Colon (tissue), 2 donors: ENCODE results near the gene SERPINA3.
"Not testable (repeated sequence)": the region's sequence is repeated elsewhere in the genome, so short reads cannot be mapped to it uniquely, and the experiment has no call there.

Source experiments
- FAIRE-seq: peaks from 2 replicates; lab custom pipeline; 2012; peaks lifted over from hg19 to GRCh38; lab: Jason Lieb, UNC
- donor health status: control.
- donor health status: control.

Gene SERPINA3

DNA sequence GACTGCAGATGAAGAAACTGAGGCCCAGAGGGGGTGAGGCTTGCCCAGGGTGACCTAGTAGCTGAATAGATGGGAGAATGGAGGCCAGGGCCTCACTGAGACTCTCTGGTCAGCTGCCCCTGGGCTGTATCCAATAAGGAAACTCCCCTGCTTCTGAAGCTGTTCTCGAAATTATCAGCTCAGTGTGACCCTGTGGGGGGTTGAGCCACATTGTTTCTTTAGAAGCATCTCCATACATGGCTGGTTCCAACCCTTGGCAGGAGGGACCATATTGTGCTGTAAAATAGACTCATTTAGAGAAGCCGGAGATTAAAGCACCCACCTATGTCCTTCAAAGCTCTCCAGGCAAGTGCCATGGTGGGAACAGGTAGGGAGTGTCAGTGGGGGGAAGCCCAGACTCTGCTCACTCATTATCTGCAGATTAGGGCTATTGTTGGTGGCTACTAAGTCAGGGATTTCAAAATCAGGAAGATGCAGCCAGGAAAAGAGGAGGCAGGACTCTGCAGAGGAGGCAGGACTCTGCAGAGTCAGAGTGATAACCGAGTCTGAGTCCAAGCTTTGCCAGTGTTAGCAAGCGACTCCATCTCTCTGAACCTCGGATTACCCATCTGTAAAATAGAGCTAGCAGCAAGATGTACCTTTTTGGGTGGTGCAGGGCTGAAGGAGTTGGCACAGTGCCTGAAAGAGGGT lies 27.5 kb upstream of the SERPINA3 start:
- no peak for FAIRE-seq

DNA sequence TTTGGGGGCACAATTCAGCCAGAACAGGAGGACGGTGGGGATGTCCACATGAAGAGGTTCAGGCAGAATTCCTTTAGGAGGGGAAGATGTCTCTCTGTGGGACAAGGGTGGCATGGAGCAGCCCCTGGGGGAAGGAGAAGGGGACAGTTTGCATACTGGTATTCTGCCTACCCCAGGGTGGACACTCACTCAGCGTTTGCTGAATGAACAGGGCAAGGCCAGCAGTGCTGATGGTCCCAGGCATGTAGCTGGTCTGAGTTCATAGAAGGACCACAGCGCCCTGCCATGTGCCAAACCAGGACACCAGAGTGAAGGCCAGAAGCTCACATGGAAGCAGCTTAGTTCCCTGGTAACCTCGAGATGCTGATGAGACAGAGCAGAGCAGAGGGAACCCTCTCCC lies 25.6 kb upstream of the SERPINA3 start:
- no peak for FAIRE-seq

DNA sequence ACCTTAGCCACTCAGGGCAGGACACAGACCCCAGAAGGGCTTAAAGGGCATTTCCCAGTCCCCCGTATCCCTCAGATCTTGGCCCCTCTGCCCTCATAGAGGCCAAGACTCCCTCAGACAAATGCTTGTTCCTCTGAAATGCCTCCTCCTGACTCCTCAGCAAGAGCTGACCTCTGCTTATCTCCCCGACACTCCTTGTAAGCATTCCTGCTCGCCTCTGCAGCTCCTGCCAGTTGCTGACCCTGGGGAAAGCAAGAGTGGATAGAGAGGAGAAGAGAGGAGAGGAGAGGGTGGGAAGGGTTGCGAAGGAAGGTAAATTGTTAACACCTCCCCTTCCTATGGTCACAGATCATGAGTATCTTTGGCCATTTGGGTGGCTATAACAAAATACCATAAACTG lies 23.9 kb upstream of the SERPINA3 start:
- FAIRE-seq, result no peak

DNA sequence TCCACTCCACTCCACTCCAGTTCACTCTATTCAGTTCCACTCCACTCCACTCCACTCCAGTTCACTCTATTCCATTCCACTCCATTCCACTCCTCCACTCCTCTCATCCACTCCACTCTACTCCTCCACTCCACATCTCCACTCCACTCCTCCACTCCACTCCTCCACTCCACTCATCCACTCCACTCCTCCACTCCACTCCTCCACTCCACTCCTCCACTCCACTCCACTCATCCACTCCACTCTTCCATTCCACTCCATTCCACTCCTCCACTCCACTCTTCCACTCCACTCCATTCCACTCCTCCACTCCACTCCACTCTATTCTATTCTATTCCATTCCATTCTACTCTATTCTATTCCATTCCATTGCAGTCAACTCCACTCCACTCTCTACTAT lies 21.1 kb upstream of the SERPINA3 start:
- FAIRE-seq, result no peak

DNA sequence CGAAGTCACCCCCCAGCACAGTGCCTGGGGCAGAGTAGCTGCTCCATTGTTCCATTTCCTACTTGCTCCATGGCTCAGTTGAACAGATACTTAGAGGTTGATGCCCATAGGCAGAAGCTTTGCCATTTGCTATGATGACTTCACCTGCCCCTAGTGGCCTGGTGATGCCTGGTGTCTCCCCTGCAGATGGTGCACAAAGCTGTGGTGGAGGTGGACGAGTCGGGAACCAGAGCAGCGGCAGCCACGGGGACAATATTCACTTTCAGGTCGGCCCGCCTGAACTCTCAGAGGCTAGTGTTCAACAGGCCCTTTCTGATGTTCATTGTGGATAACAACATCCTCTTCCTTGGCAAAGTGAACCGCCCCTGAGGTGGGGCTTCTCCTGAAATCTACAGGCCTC lies 20.3 kb upstream of the SERPINA3 start:
- no peak for FAIRE-seq

DNA sequence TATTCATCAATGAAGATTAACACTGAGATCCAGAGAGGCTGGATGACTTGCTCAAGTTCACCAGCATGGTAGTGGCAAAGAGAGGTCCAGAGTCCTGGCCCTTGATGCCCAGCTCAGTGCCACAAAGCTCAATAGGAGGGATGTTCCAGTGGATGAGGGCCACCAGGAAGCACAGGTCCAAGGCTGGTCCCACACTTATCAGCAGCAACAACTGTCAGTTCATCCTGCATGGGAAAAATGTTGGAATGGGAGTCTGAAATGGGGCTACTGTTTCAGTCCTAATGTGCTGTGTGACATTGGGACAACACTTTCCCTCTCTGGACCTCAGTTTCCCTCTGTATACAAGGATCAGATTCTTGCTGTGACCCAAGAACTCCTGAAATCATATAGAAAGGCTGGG lies 19.7 kb upstream of the SERPINA3 start:
- FAIRE-seq, result no peak

DNA sequence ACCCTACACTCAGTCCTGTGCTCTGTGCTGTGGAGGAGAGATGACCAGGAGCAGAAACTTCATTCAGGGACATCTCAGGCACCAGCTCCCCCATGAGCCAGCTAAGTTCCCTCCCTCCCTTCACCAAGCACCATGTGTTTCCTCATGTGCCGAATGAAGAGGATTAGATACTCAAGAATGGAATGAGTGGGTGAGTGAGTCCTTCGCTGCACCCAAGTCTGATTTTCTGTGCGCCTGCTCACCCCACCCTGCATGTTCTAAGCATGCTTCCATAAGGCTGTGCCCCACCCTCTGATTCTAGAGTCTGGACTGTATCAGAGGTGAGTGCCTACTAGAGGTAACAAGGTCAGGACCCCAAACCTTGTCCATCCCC lies 18.8 kb upstream of the SERPINA3 start:
- FAIRE-seq, result no peak

DNA sequence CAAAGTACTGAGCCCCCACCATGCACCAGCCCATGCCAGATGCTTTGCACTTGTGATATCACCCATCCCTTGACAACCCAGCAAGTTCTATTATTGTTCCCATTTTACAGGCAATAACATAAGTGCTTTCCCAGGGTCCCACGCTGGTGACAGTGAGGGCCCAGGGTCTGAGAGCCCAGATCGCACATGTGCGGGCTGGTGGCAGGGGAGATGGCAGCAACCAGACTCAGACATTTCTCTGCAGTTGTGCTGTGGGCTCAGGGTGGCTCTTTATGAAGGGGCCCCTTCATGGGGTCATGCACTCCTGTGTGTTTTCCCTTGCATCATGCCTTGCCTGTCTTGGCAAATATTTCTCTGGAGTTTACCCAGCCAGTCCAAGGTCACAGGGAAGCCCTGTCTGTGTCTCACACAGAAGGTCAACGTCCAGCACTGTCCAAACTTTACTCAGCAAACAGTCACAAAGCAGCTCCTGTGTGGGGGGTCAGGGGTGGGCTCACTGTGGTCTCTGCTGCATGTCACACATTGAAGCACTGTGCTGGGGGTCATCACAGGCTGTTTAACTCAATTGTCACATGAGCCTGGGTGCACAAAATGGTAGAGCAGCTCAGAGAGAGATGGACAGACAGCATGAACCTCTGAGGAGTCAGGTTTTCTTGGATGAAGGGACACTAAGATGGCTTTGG lies 18.3 kb upstream of the SERPINA3 start:
- FAIRE-seq, result no peak

DNA sequence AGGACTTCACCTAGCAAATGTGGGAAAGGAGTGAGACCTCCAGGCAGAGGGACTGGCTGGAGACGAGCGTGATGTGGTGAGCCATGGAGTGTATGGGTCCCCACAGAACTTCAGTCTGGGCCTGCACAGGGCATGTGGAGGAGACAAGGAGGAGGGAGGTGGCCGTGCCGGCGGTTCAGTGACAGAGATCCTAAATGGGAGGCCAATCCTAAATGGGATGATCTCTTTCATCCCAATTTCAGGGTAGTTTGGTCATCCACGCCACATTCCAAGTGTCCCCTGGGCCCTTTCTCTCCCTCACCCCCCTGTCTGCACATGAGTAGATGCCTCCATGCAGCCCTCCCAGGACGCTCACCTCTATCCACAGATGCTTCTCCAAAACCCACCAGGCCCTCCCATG lies 17.8 kb upstream of the SERPINA3 start:
- FAIRE-seq, result no peak

DNA sequence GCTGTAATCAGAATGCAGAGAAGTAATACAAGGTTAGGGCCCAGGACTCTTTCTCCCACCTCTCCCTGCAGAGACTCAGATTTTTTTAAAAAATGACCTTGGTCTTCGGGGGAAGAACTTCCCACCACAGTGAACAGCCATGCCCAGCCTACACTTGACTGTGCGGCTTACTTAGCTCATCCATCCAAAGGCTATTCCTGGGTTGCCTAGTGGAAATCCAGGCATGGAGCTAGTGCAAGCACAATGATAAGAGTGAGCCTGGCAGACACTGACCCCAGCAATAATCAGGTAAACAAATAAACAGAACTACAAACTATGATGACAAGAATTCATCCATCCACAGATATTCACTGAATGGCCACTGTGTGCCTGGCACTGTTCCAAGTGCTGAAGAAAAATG lies 16.3 kb upstream of the SERPINA3 start:
- no peak for FAIRE-seq

DNA sequence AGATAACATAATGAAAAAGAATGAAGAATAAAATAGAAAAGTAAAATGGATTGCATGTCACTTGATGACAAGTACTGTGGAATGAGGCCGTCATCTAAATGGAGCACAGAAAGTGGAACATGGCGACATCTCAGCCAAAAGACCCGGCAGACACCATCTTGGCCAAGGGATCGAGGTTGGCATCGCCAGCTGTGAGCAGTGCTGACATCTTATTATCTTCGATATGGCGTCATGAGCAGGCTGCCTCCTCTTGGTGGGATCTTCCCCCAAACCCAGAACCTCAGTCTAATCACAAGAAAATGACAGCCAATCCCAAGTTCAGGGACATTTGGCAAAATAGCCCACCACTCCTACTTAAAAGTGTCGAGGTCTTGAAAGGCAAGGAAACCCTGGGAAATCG lies 15.8 kb upstream of the SERPINA3 start:
- FAIRE-seq, result no peak

DNA sequence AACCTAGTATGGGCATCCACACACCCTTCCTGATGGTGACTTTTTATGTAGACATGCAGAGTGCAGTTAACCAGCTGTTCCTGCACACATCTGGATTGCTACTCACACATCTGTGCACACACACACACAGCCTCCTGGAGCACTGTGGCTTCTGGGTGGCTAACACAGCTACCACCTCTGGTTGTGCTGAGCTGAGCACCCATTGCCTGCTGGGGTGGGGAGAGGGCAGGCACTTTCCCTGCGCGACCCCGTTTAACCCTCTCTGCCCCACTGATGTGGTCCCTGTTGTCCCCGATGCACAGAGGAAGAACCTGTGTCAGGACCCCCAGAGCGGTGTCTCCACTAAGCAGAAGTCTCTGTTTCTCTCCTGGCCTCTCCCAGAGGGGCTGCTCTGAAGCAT lies 14.4 kb upstream of the SERPINA3 start:
- no peak for FAIRE-seq

DNA sequence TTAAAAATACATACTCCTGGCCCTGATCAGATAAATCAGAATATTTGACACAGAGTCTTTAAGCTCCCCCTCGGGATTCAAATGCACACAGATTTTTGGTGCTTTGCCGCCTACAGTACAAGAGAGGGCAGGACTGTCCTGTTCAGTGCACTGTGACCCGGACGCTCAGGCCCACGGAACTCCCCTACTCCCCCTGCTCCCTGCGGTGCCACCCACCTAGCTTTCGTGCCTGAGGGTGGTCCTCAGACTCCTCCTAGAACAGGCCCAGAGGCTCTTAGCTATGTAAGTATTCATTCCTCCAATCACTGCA lies 13.7 kb upstream of the SERPINA3 start:
- FAIRE-seq, result no peak

DNA sequence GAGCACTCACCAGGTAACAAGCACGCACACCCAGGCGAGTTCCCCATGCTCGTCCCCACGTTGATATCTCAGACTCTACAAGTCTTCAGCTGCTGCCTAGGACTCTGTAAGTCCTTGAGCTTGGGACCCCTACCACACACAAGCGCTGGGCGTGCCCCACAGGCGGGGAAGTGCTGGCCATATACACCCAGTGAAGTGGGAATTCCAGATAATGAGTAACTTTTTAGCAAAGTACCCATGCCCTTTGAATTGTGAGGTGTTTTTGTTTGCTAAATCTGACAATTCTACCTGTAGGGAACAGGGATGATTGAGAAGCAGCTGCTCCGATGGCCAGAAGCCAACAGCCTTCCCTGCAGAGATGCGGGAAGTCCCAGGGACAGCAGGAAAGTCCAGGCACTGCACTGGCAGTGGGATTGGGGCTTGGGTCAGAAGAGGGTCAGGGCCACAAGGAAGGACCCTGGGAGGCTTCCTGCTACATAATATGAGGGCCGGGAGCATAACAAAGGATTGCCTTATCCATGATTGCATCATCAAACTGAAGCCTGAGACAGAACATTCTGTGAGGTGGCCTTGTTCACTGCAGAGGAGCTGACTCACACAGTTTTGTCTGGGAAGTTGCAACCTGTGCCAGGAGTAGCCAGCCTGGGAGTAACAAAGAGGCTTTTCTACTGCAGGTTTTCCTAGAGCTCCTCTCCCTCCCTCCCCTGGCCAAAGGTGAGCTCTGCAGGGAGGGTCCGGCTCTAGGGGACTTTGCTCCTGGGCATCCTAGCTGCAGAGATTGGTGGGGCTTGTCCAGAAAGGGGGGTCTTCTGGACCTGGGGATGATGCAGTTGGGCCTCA lies 13.2 kb upstream of the SERPINA3 start:
- FAIRE-seq, result no peak

DNA sequence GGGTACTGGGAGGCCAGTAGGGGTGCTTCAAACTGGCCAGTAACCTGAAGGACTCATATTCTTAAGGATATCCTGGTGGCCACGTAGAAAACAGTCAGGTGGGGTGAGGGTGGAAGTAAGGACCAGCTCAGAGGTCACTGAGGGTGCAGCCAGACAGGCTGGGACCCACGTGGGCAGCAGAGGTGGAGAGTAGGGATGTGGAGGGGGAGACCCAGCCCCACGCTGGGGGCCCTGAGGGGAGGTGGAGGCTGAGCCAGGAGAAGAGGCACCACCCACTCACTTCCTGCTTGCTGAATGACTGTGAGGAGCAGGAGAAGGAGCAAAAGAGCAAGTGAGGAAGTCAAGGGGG lies 12.6 kb upstream of the SERPINA3 start:
- FAIRE-seq, result no peak

DNA sequence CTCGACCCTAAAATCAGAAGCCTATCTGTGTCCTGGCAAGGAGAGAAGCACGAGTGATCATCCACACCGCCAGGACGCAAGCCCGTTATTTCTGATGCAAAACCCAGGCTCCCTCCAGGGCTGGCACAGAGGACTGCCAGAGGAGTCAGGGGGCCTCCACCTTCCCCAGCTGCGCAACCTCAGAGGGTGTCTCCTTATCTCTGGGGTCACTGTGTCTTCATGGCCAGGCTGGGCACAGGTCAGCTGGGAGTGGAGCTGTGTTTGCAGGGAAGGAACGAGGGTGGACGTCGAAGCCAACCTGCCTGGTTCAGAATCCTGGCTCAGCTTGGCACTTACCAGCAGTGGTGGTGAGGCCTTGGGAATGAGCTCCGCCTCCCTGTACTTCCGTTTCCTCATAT lies 12.0 kb upstream of the SERPINA3 start:
- no peak for FAIRE-seq

DNA sequence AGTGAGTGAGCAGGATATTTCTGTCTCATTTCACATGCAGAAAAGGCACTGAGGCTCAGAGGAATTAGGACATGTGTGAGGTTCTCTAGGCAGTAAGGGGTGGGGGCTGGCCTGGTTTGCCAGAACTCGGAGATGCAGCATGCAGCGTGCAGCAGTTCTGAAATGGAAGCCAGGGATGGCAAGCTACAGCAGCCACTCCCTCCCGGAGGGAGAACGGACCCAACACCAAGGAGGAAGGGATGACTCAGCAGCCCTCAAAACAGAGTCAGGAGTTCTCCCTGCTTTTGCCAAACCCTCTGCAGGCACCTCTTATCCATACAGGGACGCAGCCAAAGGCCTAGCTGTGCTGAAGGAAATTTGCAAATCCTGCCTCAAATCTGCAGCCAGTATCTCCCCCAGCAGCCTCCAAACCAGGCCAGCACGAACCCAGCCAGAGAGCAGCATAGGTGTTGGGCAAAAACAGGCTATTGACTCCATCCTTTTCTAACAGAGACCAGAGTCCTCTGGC lies 10.3 kb upstream of the SERPINA3 start:
- FAIRE-seq, result no peak

DNA sequence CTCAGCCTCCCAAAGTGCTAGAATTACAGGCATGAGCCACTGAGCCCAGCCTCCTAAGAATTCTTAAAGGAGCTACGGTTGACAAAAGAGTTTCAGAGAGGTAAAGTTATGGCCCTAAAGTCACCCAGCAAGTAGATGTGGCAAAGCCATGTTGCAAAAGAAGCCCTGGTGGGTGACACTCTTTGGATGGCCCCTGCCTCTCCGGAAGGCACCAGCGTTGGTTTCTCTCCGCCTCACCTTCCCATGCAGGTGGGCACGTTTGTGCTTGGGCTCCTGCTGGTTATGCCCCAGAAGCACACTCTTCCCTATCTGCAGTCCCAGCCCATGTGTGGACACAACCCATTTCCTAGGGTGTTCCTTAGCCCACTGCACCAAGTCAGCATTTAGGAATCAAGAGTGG lies 9.5 kb upstream of the SERPINA3 start:
- no peak for FAIRE-seq

DNA sequence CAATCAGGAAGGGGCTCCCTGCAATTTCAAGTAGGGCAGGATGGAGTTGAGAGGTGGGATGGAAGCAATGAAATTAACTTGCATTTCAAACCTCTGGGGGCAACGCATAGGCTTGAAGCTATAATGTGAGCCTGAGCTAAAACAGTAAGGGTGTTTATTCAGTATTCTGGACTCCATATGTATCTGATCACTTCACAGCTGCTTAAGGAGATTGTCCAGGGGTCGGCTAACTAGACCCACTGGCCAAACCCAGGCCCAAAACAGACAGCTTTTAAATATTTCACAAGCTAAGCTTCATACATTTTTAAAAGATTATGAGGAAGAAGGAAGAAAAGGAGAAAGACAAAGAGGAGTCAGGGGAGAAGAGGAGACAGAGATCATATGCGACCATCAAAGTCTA lies 6.8 kb upstream of the SERPINA3 start:
- no peak for FAIRE-seq

DNA sequence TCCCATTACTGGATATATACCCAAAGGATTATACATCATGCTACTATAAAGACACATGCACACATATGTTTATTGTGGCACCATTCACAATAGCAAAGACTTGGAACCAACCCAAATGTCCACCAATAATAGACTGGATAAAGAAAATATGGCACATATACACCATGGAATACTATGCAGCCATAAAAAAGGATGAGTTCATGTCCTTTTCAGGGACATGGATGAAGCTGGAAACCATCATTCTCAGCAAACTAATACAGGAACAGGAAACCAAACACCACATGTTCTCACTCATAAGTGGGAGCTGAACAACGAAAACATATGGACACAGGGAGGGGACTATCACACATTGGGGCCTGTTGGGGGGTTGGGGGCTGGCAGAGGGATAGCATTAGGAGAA lies 3.2 kb upstream of the SERPINA3 start:
- FAIRE-seq, result not testable (repeated sequence)

DNA sequence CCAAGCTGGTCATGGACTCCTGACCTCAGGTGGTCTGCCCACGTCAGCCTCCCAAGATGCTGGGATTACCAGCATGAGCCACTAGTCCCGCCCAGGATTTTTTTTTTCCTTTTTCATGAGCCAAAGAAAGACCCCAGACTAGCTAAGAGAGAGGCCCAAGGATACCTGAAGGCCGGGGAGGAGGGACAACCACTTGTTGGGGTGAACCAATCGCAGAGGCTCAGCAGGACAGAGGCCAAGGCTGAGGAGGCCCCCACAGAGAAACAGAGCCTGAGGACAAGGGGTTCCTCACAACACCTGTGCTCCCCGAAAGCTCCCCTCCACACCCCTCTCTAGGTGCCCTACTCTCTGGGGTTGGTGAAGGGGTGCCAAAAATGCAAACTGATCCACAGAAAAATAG lies 1.0 kb upstream of the SERPINA3 start:
- no peak for FAIRE-seq

DNA sequence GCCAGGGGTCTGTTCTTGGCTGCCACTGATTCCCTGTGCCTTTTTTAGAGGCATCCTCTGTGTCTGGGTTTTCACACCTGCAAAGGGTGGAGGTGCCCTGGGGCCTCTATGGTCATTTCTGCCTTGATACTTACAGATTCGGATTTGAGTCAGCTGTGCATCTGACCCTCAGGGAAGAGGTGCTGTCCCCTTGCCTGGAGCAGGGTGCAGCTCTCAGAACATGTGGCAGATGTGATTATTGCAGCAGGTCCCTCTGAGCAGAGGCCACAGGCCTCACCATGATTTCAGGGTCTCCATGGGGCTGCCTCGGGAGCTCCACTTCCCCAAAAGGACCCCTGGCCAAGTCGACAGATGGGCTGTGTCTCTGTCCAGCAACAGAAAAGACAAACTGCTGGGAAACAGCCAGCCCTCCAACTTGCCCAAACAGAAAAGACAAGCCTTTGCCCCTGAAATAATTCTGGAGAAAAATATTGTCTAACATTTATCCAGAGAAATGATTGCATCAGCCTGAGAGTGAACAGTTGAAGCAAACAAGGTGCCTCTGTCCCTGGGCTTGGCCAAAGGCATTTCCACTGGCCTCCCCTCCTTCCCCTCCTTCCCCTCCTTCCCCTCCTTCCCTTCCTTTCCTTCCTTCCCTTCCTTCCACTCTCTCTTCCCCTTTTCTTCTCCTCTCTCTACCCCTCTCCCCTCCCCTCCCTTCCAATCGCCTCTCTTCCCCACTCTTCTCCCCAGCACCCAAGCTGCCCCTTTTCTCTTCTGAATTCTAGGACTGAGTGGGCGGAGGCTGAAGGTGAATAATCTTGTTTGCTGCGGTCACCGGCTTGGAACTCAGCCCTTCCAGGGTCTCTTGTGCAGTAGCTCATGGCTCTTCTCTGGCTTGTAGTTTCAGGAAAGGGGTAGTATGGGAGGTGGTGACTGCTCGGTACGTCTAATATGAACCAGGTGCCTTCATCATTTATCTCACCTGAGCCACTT lies 676 bp downstream of the SERPINA3 start:
- FAIRE-seq, result no peak
